Fibroblast of lung (primary cell): ENCODE measurements around the gene RPA3. TPM values are rescaled to one million over a fixed set of nuclear protein-coding genes. Genes with fewer than 3 reads are reported as not detected.

ENCODE experiments used
- DNase-seq, 2 donors: peaks; one replicate each; pipeline versions ENCODE4 v3.0.0 to v3.0.0-alpha.2; 2010; ENCODE audit warnings: low read depth in 2 of 2
- H2AFZ ChIP-seq: 2 replicates; pipeline ENCODE4 v1.5.1; 2012; ENCODE audit warnings: low read length, control low read depth, inconsistent platforms
- H3K27ac ChIP-seq: 2 replicates; pipeline ENCODE4 v1.5.1; 2011; ENCODE audit warnings: low read length, control low read depth; ENCODE audit not compliant: insufficient read depth
- H3K27me3 ChIP-seq: 2 replicates; pipeline ENCODE4 v1.5.1; 2011; ENCODE audit warnings: mild to moderate bottlenecking, low read length; ENCODE audit not compliant: control insufficient read depth, insufficient read depth
- H3K36me3 ChIP-seq: 2 replicates; pipeline ENCODE4 v1.5.1; 2011; ENCODE audit warnings: low read length; ENCODE audit not compliant: control insufficient read depth, insufficient read depth
- H3K4me1 ChIP-seq: 2 replicates; pipeline ENCODE4 v1.5.1; 2011; ENCODE audit warnings: low read length; ENCODE audit not compliant: control insufficient read depth, insufficient read depth; ENCODE audit errors: extremely low read depth
- H3K4me2 ChIP-seq: 2 replicates; pipeline ENCODE4 v1.5.1; 2011; ENCODE audit warnings: low read length, control low read depth; ENCODE audit not compliant: insufficient read depth; ENCODE audit errors: extremely low read depth
- H3K4me3 ChIP-seq, 4 experiments: fragments of 200-600 bp in 1 of 4; sonication (generic) in 1 of 4; replicated peaks in 1 of 4; 2 replicates each; pipeline ENCODE4 v1.5.1; 2011 to 2016; ENCODE audit warnings: low read length in 4 of 4, low read depth in 3 of 4, mild to moderate bottlenecking in 3 of 4, control low read depth in 2 of 4, inconsistent platforms in 1 of 4, mixed read lengths in 1 of 4; ENCODE audit not compliant: insufficient read depth in 1 of 4; ENCODE audit errors: control extremely low read depth in 1 of 4
- H3K79me2 ChIP-seq: 2 replicates; pipeline ENCODE4 v1.5.1; 2012; ENCODE audit warnings: mild to moderate bottlenecking, low read length, inconsistent platforms; ENCODE audit not compliant: control insufficient read depth, insufficient read depth
- H3K9ac ChIP-seq: 2 replicates; pipeline ENCODE4 v1.5.1; 2011; ENCODE audit warnings: mild to moderate bottlenecking, low read length, control low read depth; ENCODE audit not compliant: insufficient read depth
- H3K9me3 ChIP-seq: 2 replicates; pipeline ENCODE4 v1.5.1; 2012; ENCODE audit warnings: low read depth, low read length; ENCODE audit not compliant: control insufficient read depth, insufficient read depth
- H4K20me1 ChIP-seq: 2 replicates; pipeline ENCODE4 v1.5.1; 2011; ENCODE audit warnings: low read length; ENCODE audit not compliant: control insufficient read depth, insufficient read depth; ENCODE audit errors: extremely low read depth
- EZH2 ChIP-seq: IDR thresholded peaks from 2 replicates; pipeline ENCODE4 v1.5.1; 2012; ENCODE audit warnings: low read length, control low read depth, mild to moderate bottlenecking; ENCODE audit errors: missing control alignments
- polyA plus RNA-seq, 2 donors: library from polyadenylated mRNA; depleted of rRNA in 1 of 2; stranded (reverse) in 1 of 2; unstranded in 1 of 2; fragments of >200 nt; gene quantifications; 2 replicates each; pipeline ENCODE4 v1.2.1, GENCODE V29; 2011 to 2012; ENCODE audit warnings: missing spikeins in 1 of 2
- total RNA-seq: library from RNA; depleted of rRNA; stranded (reverse); fragments of >200 nt; gene quantifications from 2 replicates; pipeline ENCODE4 v1.2.1, GENCODE V29; 2014
- TF ChIP-seq, protein P1 (sequence below), 2 donors: IDR thresholded peaks in 1 of 2; conservative IDR thresholded peaks in 1 of 2; 1 replicate in 1 of 2; 2 replicates in 1 of 2; pipeline ENCODE4 v1.5.1; 2011 to 2012; ENCODE audit warnings: low read length in 2 of 2, control low read depth in 1 of 2, inconsistent platforms in 1 of 2, low read depth in 1 of 2, mild to moderate bottlenecking in 1 of 2

Gene RPA3
- total and polyA plus RNA-seq, 2 donors (not counting 1 experiment from before 2014, with no cell fraction given) = 19.0 to 23.9 TPM

DNA sequence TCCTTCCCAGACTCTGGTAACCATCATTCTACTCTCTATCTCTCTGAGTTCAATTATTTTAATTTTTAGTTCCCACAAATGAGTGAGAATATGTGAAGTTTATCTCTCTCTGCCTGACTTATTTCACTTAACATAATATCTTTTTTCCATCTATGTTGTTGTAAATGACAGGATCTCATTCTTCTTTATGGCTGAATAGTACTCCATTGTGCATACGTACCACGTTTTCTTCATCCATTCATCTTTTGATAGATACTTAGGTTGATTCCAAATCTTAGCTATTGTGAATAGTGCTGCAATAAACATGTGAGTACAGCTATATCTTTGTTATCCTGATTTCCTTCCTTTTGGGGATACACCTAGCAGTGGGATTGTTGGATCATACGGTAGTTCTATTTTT is 23.9 kb downstream of the RPA3 start:
- no peaks in the 10 kb centered on the region for H4K20me1 ChIP-seq
- H3K27ac ChIP-seq = no peak overlapping the region
- TF ChIP-seq, protein P1, sequence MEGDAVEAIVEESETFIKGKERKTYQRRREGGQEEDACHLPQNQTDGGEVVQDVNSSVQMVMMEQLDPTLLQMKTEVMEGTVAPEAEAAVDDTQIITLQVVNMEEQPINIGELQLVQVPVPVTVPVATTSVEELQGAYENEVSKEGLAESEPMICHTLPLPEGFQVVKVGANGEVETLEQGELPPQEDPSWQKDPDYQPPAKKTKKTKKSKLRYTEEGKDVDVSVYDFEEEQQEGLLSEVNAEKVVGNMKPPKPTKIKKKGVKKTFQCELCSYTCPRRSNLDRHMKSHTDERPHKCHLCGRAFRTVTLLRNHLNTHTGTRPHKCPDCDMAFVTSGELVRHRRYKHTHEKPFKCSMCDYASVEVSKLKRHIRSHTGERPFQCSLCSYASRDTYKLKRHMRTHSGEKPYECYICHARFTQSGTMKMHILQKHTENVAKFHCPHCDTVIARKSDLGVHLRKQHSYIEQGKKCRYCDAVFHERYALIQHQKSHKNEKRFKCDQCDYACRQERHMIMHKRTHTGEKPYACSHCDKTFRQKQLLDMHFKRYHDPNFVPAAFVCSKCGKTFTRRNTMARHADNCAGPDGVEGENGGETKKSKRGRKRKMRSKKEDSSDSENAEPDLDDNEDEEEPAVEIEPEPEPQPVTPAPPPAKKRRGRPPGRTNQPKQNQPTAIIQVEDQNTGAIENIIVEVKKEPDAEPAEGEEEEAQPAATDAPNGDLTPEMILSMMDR (conservative IDR thresholded peaks at IDR 0.05 in 1 of 2, IDR thresholded peaks at IDR 0.05 in 1 of 2; ENCODE audit: low read depth in 1 of 2, low read length in 2 of 2) = no peak
- no peak for TF ChIP-seq EZH2
- H2AFZ ChIP-seq = no peak overlapping the region
- H3K4me1 ChIP-seq = peaks cover 9% of the 10 kb centered on the region
- H3K9me3 ChIP-seq = no peaks in the 10 kb centered on the region
- H3K4me2 ChIP-seq = no peak overlapping the region
- H3K4me3 ChIP-seq = no peak overlapping the region
- DNase-seq = no peak
- H3K9ac ChIP-seq = no peak overlapping the region
- H3K79me2 ChIP-seq = no peaks in the 10 kb centered on the region
- H3K36me3 ChIP-seq = no peaks in the 10 kb centered on the region
- no peaks in the 10 kb centered on the region for H3K27me3 ChIP-seq

DNA sequence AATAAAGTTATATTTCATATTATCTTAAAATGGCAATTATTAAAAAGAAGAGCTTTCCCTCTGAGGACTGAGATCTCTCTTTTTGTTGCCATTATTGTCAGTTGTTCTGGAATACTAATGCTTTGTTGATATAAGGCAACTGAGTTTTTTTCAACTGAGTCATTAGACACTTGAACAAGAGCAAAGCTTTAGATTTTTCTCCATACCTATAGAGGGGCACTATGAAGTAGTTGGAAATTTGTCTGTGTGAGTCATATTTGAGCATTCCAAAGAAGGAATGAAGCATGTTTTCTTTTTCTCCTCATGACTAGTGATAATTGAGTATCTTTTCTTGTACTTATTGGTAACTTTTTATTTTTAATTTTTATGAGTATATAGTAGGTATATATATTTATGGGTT is 24.5 kb downstream of the RPA3 start:
- H4K20me1 ChIP-seq = no peaks in the 10 kb centered on the region
- H3K9ac ChIP-seq = no peak overlapping the region
- H3K4me3 ChIP-seq = no peak overlapping the region
- H3K27ac ChIP-seq = no peak overlapping the region
- H3K4me1 ChIP-seq = peaks cover 9% of the 10 kb centered on the region
- DNase-seq = peak; percentile 71 to 93
- H3K4me2 ChIP-seq = no peak overlapping the region
- H3K36me3 ChIP-seq = no peaks in the 10 kb centered on the region
- H3K9me3 ChIP-seq = no peaks in the 10 kb centered on the region
- H3K79me2 ChIP-seq = no peaks in the 10 kb centered on the region
- H3K27me3 ChIP-seq = no peaks in the 10 kb centered on the region
- no peak overlapping the region for H2AFZ ChIP-seq
- TF ChIP-seq, protein P1 (conservative IDR thresholded peaks at IDR 0.05 in 1 of 2, IDR thresholded peaks at IDR 0.05 in 1 of 2; ENCODE audit: low read depth in 1 of 2, low read length in 2 of 2) = no peak
- no peak for TF ChIP-seq EZH2

DNA sequence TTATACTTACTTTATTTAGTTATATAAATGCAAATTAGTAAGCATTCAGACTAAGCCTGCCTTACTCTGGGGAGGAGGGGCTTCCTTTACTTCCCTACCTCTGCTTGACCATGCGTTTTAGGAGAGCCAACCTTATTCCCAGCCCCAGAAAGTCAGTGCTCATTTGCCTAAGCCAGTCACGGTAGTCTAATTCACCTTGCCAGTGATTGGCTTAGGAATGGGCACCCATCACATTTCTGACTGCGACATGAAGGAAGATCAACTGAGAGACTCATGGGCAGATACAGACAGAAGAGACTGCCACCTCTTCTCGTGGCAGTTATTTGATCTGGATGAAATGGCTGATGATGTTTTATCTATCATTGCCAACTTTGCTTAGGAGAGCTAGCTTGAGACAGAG is 29.5 kb downstream of the RPA3 start:
- Histone ChIP-seq H3K9me3 (no peaks in the 10 kb centered on the region), H3K79me2 (no peaks in the 10 kb centered on the region), H2AFZ (no peak overlapping the region), H3K36me3 (no peaks in the 10 kb centered on the region), H3K27me3 (no peaks in the 10 kb centered on the region), H3K4me3 (no peak overlapping the region), H3K4me2 (no peak overlapping the region), H3K9ac (no peak overlapping the region), H3K4me1 (no peaks in the 10 kb centered on the region), H3K27ac (no peak overlapping the region), H4K20me1 (no peaks in the 10 kb centered on the region)
- TF ChIP-seq, protein P1 (conservative IDR thresholded peaks at IDR 0.05 in 1 of 2, IDR thresholded peaks at IDR 0.05 in 1 of 2; ENCODE audit: low read depth in 1 of 2, low read length in 2 of 2) = no peak
- no peak for TF ChIP-seq EZH2
- no peak for DNase-seq
